T-helper 17 cell (primary cell): Measurements from ENCODE around the gene MAP1B. TPM values are rescaled to one million over a fixed set of nuclear protein-coding genes. Genes with fewer than 3 reads are reported as not detected.

Experiments
- ATAC-seq: fragments of 150-1000 bp; cut with Tn5 transposase; 2 replicates; pipeline ENCODE4 v1.10.0; 2021; ENCODE audit warnings: mild to moderate bottlenecking, moderate library complexity
- DNase-seq, 3 donors: peaks; one replicate each; pipeline versions ENCODE4 v3.0.0 to v3.0.0-alpha.2; 2020 to 2021
- H3K9me3 ChIP-seq: one replicate; pipeline ENCODE4 v1.7.0; 2013; ENCODE audit warnings: low read length, mild to moderate bottlenecking; ENCODE audit not compliant: control insufficient read depth, poor library complexity, severe bottlenecking
- H3K27ac Mint-ChIP-seq: one replicate; pipeline ENCODE4 v1.8.0; 2022; ENCODE audit warnings: mild to moderate bottlenecking, moderate library complexity, mixed read lengths
- H3K27me3 Mint-ChIP-seq: one replicate; pipeline ENCODE4 v1.8.0; 2022; ENCODE audit warnings: mixed read lengths
- H3K36me3 Mint-ChIP-seq: one replicate; pipeline ENCODE4 v1.8.0; 2022; ENCODE audit warnings: low read depth, mixed read lengths
- H3K4me1 Mint-ChIP-seq: one replicate; pipeline ENCODE4 v1.8.0; 2022; ENCODE audit warnings: mild to moderate bottlenecking, mixed read lengths
- H3K4me3 Mint-ChIP-seq: one replicate; pipeline ENCODE4 v1.8.0; 2022; ENCODE audit warnings: mild to moderate bottlenecking, moderate library complexity, mixed read lengths
- total RNA-seq, 4 donors: library from RNA in 2 of 4; stranded (reverse) in 2 of 4; gene quantifications; one replicate each; pipeline ENCODE4 v1.2.3 and lab custom pipeline; 2022 to 2026

Gene MAP1B
- total RNA-seq, 2 donors from 2014 or later, result 0.05 to 1.4 TPM

DNA sequence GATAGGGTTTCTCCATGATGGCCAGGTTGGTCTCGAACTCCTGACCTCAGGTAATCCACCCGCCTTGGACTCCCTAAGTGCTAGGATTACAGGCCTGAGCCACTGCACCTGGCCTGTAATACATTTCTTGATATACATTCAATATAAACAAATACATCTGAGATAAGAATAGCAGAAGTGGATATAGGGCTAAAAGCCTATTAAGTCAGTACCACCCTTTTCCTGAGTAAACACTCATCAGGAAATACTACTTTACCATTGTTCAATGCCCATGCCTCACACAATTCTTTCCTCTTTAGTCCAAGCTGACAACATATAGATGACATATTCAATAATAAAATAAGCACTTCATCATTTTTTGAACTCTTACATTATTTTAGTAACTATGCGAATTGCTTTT is 148.0 kb downstream of the MAP1B start:
- Mint-ChIP-seq H3K4me1 (peaks cover 10% of the 10 kb centered on the region), H3K36me3 (peaks cover 5% of the 10 kb centered on the region), H3K27ac (no peak overlapping the region), H3K27me3 (no peaks in the 10 kb centered on the region), H3K4me3 (no peak overlapping the region)
- ATAC-seq (no peak), DNase-seq (no peak)
- no peaks in the 10 kb centered on the region for H3K9me3 ChIP-seq

DNA sequence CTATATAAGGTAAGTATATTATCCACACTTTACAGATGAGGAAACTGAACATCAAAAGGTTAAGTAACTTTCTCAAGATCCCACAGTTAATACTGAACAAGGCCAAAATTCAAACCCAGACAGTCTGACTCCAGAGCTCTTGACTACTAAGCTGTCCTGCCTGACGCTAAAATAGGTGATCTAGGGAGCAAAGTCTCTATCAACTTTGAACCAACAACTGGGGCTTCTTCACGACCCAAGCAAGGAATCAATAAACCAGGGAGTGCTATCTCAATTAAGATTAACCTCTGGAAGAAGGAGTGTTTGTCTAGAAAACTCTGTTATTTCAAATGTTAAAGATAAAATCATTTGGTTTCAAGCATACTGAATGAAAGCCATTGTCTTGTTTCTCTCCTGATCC is 148.4 kb downstream of the MAP1B start:
- Mint-ChIP-seq H3K4me3 (no peak overlapping the region), H3K27ac (no peak overlapping the region), H3K36me3 (peaks cover 5% of the 10 kb centered on the region), H3K4me1 (peaks cover 10% of the 10 kb centered on the region), H3K27me3 (no peaks in the 10 kb centered on the region)
- DNase-seq, result no peak
- H3K9me3 ChIP-seq, result no peaks in the 10 kb centered on the region
- ATAC-seq, result no peak

DNA sequence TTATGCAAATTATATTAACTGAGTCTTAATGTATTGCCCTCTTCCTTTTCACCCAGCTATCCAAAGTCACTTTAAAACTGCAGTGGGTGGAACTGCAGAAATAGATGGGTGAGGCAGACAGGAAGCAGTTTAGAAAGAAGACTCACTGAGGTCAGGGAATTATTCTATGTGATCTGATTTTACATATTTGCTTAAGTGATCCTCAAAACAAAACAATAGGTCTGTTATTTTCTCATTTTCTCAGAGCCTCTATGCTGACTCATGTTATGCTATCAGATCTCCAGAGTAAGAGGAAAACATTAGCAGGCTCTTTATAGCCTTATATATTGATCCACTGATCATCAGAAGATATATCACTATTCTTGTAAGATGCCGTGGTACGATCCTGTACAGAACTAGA is 149.3 kb downstream of the MAP1B start:
- DNase-seq (no peak), ATAC-seq (no peak)
- no peaks in the 10 kb centered on the region for H3K9me3 ChIP-seq
- Mint-ChIP-seq H3K27ac (no peak overlapping the region), H3K36me3 (peaks cover 5% of the 10 kb centered on the region), H3K4me1 (peaks cover 6% of the 10 kb centered on the region), H3K27me3 (no peaks in the 10 kb centered on the region), H3K4me3 (no peak overlapping the region)

Other genes with a start within 250 kb of the MAP1B start
- gene MRPS27, start 212.8 kb downstream of the MAP1B start, total RNA-seq, result 10 to 100 TPM; 37.8 to 39.3 TPM
- 1 to 10 TPM; 4.0 to 5.9 TPM for gene PTCD2, start 212.9 kb downstream of the MAP1B start, total RNA-seq